HepG2 (cell line): Measurements from ENCODE around the gene NINL. TPM values are rescaled to one million over a fixed set of nuclear protein-coding genes. Genes with fewer than 3 reads are reported as not detected.

Experiments
- AGO1 ChIP-seq: fragments of 200-400 bp; formaldehyde crosslinking; IDR thresholded peaks from 2 replicates; pipeline ENCODE4 v1.6.1; 2017; ENCODE audit warnings: mild to moderate bottlenecking, low read depth, low read length, moderate library complexity; ENCODE audit not compliant: poor library complexity, severe bottlenecking
- DPF2 ChIP-seq: sonication (generic); formaldehyde crosslinking; IDR thresholded peaks from 2 replicates; pipeline ENCODE4 v1.4.0; 2020; ENCODE audit warnings: mild to moderate bottlenecking, low read depth, missing genetic modification reagents, borderline replicate concordance
- ETS1 ChIP-seq: sonication (generic); formaldehyde crosslinking; IDR thresholded peaks from 2 replicates; pipeline ENCODE4 v1.4.0; 2020; ENCODE audit warnings: missing genetic modification reagents
- ETV5 ChIP-seq: IDR thresholded peaks from 2 replicates; pipeline ENCODE4 v1.6.1; 2018; ENCODE audit warnings: missing biosample characterization, missing genetic modification reagents, inconsistent platforms, borderline replicate concordance
- FOXM1 ChIP-seq: sonication (generic); formaldehyde crosslinking; IDR thresholded peaks from 2 replicates; pipeline ENCODE4 v1.5.0; 2020; ENCODE audit warnings: missing genetic modification reagents
- FOXP1 ChIP-seq, 2 experiments: fragments of 450-650 bp in 1 of 2; IDR thresholded peaks; 2 replicates each; pipeline ENCODE4 v1.6.1; 2017 to 2018; ENCODE audit warnings: antibody characterized with exemption in 1 of 2
- HNRNPL ChIP-seq: fragments of 200-400 bp; formaldehyde crosslinking; IDR thresholded peaks from 2 replicates; pipeline ENCODE4 v1.6.1; 2017; ENCODE audit warnings: mild to moderate bottlenecking, low read depth, low read length
- MIER3 ChIP-seq: IDR thresholded peaks from 2 replicates; pipeline ENCODE4 v1.6.1; 2016; ENCODE audit warnings: missing compliant biosample characterization, borderline replicate concordance
- SOX6 ChIP-seq, 2 experiments: fragments of 450-650 bp in 1 of 2; sonication (generic) in 1 of 2; formaldehyde crosslinking in 1 of 2; IDR thresholded peaks; 2 replicates each; pipeline versions ENCODE4 v1.4.0 to v1.6.1; 2017 to 2020; ENCODE audit warnings: antibody characterized with exemption in 1 of 2, mild to moderate bottlenecking in 1 of 2, missing genetic modification reagents in 1 of 2
- SP2 ChIP-seq: sonication (generic); formaldehyde crosslinking; IDR thresholded peaks from 2 replicates; pipeline ENCODE4 v1.5.1; 2020; ENCODE audit warnings: mild to moderate bottlenecking, missing genetic modification reagents
- SP4 ChIP-seq: sonication (generic); formaldehyde crosslinking; IDR thresholded peaks from 2 replicates; pipeline ENCODE4 v1.8.1; 2023; ENCODE audit warnings: mild to moderate bottlenecking, missing genetic modification reagents
- STAG1 ChIP-seq: sonication (generic); formaldehyde crosslinking; IDR thresholded peaks from 2 replicates; pipeline ENCODE4 v1.4.0; 2020; ENCODE audit warnings: missing genetic modification reagents
- WIZ ChIP-seq: sonication (generic); formaldehyde crosslinking; IDR thresholded peaks from 2 replicates; pipeline ENCODE4 v1.5.1; 2020; ENCODE audit warnings: mild to moderate bottlenecking, missing genetic modification reagents
- ZBTB20 ChIP-seq: sonication (generic); formaldehyde crosslinking; IDR thresholded peaks from 2 replicates; pipeline ENCODE4 v1.8.1; 2023; ENCODE audit warnings: missing genetic modification reagents, low read depth, mild to moderate bottlenecking, borderline replicate concordance
- ZBTB43 ChIP-seq: sonication (generic); formaldehyde crosslinking; conservative IDR thresholded peaks from 2 replicates; pipeline ENCODE4 v1.4.0; 2020; ENCODE audit warnings: missing genetic modification reagents
- ZEB1 ChIP-seq: IDR thresholded peaks from 2 replicates; pipeline ENCODE4 v1.6.1; 2012; ENCODE audit warnings: mild to moderate bottlenecking, low read depth, inconsistent platforms; ENCODE audit not compliant: insufficient replicate concordance
- ZNF337 ChIP-seq: sonication (generic); formaldehyde crosslinking; IDR thresholded peaks from 2 replicates; pipeline ENCODE4 v1.5.1; 2020; ENCODE audit warnings: missing genetic modification reagents, low read depth, mild to moderate bottlenecking, borderline replicate concordance
- polyA plus RNA-seq, 8 experiments: library from polyadenylated mRNA; depleted of rRNA in 3 of 8; stranded (reverse) in 7 of 8; unstranded in 1 of 8; fragments of >200 nt; fragmentation: Illumina TruSeq in 4 of 8; extraction: Trizol in 4 of 8; gene quantifications; 2 replicates each; pipeline versions ENCODE4 v1.2.1 to v1.2.3, GENCODE V29; 2011 to 2016; ENCODE audit warnings: low read depth in 4 of 8, missing spikeins in 1 of 8, mixed read lengths in 1 of 8; ENCODE audit not compliant: insufficient read depth in 1 of 8
- total RNA-seq, 5 experiments: library from RNA; depleted of rRNA; stranded (reverse); fragments of >200 nt; fragmentation: Illumina TruSeq; extraction: Trizol; gene quantifications; 2 replicates each; pipeline ENCODE4 v1.2.3, GENCODE V29; 2016; ENCODE audit warnings: low read depth in 1 of 5
- TF ChIP-seq, protein P1 (sequence below), 2 experiments: IDR thresholded peaks; 2 replicates each; pipeline ENCODE4 v1.6.1; 2011 to 2012; ENCODE audit warnings: low read length in 2 of 2, borderline replicate concordance in 1 of 2, low read depth in 1 of 2, mild to moderate bottlenecking in 1 of 2, moderate library complexity in 1 of 2
- TF ChIP-seq, protein P2 (sequence below): sonication (generic); formaldehyde crosslinking; IDR thresholded peaks from 2 replicates; pipeline ENCODE4 v1.4.0; 2020; ENCODE audit warnings: mild to moderate bottlenecking, missing genetic modification reagents
- TF ChIP-seq, protein P3 (sequence below): sonication (generic); formaldehyde crosslinking; IDR thresholded peaks from 2 replicates; pipeline ENCODE4 v1.8.0; 2023; ENCODE audit warnings: mild to moderate bottlenecking, missing genetic modification reagents

NINL gene
- total and polyA plus RNA-seq, 2 of the 13 experiments (the other 11 are each of a cell fraction or from before 2014, with no cell fraction given): 32.3 to 34.3 TPM

- peak; percentile 85; the same call in 1 of the 2 replicates for TF ChIP-seq MIER3
- TF ChIP-seq HNRNPL: peak; percentile 87
- TF ChIP-seq DPF2 (CRISPR knock-in tag): no peak
- TF ChIP-seq ETS1: no peak
- no peak for TF ChIP-seq ZEB1
- TF ChIP-seq AGO1: peak; percentile 57
- TF ChIP-seq ZNF337 (CRISPR knock-in tag): peak; percentile 99
- peak; percentile 15; the same call in 1 of the 2 replicates for TF ChIP-seq SP2 (CRISPR knock-in tag)
- peak; percentile 91 for TF ChIP-seq SP4
- no peak for TF ChIP-seq FOXP1 (IDR thresholded peaks at IDR 0.05)
- TF ChIP-seq FOXP1 (CRISPR knock-in tag; IDR thresholded peaks at IDR 0.05): peak; percentile 6; the same call in 1 of the 2 replicates
- TF ChIP-seq, protein P1, sequence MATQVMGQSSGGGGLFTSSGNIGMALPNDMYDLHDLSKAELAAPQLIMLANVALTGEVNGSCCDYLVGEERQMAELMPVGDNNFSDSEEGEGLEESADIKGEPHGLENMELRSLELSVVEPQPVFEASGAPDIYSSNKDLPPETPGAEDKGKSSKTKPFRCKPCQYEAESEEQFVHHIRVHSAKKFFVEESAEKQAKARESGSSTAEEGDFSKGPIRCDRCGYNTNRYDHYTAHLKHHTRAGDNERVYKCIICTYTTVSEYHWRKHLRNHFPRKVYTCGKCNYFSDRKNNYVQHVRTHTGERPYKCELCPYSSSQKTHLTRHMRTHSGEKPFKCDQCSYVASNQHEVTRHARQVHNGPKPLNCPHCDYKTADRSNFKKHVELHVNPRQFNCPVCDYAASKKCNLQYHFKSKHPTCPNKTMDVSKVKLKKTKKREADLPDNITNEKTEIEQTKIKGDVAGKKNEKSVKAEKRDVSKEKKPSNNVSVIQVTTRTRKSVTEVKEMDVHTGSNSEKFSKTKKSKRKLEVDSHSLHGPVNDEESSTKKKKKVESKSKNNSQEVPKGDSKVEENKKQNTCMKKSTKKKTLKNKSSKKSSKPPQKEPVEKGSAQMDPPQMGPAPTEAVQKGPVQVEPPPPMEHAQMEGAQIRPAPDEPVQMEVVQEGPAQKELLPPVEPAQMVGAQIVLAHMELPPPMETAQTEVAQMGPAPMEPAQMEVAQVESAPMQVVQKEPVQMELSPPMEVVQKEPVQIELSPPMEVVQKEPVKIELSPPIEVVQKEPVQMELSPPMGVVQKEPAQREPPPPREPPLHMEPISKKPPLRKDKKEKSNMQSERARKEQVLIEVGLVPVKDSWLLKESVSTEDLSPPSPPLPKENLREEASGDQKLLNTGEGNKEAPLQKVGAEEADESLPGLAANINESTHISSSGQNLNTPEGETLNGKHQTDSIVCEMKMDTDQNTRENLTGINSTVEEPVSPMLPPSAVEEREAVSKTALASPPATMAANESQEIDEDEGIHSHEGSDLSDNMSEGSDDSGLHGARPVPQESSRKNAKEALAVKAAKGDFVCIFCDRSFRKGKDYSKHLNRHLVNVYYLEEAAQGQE (IDR thresholded peaks at IDR 0.05; ENCODE audit: borderline replicate concordance in 1 of 2, low read depth in 1 of 2, low read length in 2 of 2): peak in 1 of 2 experiments; percentile 54; a peak in 1 of 4 replicates
- peak; percentile 95 for TF ChIP-seq ZBTB20 (CRISPR knock-in tag)
- peak; percentile 98 for TF ChIP-seq WIZ (CRISPR knock-in tag)
- TF ChIP-seq FOXM1 (CRISPR knock-in tag): peak; percentile 85; the same call in 1 of the 2 replicates
- TF ChIP-seq STAG1: peak; percentile 53
- TF ChIP-seq, protein P2, sequence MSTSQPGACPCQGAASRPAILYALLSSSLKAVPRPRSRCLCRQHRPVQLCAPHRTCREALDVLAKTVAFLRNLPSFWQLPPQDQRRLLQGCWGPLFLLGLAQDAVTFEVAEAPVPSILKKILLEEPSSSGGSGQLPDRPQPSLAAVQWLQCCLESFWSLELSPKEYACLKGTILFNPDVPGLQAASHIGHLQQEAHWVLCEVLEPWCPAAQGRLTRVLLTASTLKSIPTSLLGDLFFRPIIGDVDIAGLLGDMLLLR: peak; percentile 93
- no peak for TF ChIP-seq SOX6 (IDR thresholded peaks at IDR 0.05)
- peak; percentile 70 for TF ChIP-seq SOX6 (CRISPR knock-in tag; IDR thresholded peaks at IDR 0.05)
- TF ChIP-seq ZBTB43 (CRISPR knock-in tag): peak; percentile 95
- TF ChIP-seq, protein P3, sequence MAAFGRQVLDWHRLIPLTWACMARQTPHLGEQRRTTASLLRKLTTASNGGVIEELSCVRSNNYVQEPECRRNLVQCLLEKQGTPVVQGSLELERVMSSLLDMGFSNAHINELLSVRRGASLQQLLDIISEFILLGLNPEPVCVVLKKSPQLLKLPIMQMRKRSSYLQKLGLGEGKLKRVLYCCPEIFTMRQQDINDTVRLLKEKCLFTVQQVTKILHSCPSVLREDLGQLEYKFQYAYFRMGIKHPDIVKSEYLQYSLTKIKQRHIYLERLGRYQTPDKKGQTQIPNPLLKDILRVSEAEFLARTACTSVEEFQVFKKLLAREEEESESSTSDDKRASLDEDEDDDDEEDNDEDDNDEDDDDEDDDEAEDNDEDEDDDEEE (CRISPR knock-in tag): peak; percentile 99
- peak; percentile 88 for TF ChIP-seq ETV5 (CRISPR knock-in tag)
Observed at GRCh38 chr20:25623736-25624499, 38.6 kb upstream of the NINL start, which contains the start of gene NANP (continued).
